ENCODE results near the gene MDM2. TPM values are rescaled to one million over a fixed set of nuclear protein-coding genes. Genes with fewer than 3 reads are reported as not detected.

Gene MDM2
- total RNA-seq, 2 donors from 2014 or later, result 339 to 432 TPM

DNA sequence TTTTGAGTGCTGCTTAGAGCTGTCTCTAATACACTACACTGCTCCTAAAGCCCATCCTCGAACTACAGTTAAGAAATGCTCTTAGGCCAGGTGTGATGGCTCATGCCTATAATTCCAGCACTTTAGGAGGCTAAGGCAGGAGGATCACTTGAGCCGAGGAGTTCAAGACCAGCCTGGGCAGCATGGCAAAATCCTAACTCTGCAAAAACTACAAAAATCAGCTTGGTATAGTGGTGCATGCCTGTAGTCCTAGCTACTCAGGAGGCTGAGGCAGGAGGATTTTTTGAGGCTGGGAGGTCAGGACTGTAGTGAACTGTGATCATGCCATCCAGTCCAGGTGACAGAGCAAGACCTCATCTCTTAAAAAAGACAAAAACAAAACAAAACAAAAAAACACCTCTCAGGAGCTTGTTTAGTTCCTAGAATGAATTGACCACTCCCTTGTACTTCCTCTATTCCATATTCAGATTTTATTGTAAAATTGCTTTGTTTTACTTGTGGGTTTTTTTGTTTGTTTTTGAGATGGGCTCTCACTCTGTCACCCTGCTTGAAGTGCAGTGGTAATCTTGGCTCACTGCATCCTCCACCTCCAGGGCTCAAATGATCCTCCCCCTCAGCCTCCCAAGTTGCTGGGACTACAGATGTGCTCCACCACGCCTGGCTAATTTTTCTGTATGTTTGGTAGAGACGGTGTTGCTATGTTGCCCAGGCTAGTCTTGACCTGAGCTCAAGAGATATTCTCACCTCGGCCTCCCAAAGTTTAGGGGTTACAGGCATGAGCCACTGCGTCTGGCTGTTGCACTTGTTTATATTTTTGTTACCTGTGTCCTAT lies 13.6 kb downstream of the MDM2 start:
- Mint-ChIP-seq H3K4me3 (no peak overlapping the region), H3K4me1 (peaks cover 16% of the 10 kb centered on the region), H3K36me3 (ENCODE audit: low read depth) (peaks cover 90% of the 10 kb centered on the region), H3K9me3 (no peaks in the 10 kb centered on the region), H3K27ac (peak overlapping the region; percentile 36), H3K27me3 (no peaks in the 10 kb centered on the region)
- peak; percentile 6 for ATAC-seq (replicated peaks)

DNA sequence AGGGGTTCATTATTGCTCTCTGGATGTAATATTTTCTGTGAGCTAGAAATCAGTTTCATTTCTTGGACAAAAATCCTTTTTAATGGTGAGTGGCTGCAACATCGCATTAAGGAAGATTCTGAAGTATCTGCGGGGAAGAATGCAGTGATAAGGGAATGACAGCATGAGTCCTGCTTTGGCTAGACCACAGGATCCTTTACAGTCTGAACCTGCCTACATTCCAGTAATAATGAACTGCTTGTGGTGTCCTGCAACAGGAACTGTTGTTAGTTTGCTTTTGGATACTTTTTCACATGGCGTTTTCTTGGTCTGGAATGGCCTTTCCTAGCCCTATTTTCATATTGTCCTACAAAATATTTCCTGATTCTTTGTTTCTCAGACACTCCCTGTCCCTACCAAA lies 15.7 kb downstream of the MDM2 start:
- Mint-ChIP-seq H3K27ac (peak overlapping the region; percentile 20), H3K4me3 (no peak overlapping the region), H3K9me3 (no peaks in the 10 kb centered on the region), H3K27me3 (no peaks in the 10 kb centered on the region), H3K36me3 (ENCODE audit: low read depth) (peaks cover 99% of the 10 kb centered on the region), H3K4me1 (peaks cover 17% of the 10 kb centered on the region)
- ATAC-seq (replicated peaks), result no peak

DNA sequence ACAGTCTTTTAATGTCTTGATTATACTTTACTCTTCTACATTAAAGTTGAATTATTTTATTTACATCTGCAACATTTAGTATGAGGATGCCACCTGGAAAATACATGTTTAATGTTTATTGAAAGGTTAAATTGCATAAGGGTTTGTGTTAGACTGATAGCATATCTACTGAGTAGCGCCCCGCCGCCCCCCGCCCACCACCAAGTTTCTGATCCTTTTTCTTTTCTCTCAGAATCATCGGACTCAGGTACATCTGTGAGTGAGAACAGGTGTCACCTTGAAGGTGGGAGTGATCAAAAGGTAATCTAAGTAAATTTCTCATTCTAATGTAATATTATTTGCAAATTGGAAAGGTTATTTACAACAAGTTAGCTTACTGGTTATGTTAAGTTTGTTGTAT lies 16.2 kb downstream of the MDM2 start:
- Mint-ChIP-seq H3K27me3 (no peaks in the 10 kb centered on the region), H3K9me3 (no peaks in the 10 kb centered on the region), H3K4me1 (peaks cover 17% of the 10 kb centered on the region), H3K27ac (peak overlapping the region; percentile 20), H3K36me3 (ENCODE audit: low read depth) (peaks cover 99% of the 10 kb centered on the region), H3K4me3 (no peak overlapping the region)
- no peak for ATAC-seq (replicated peaks)

DNA sequence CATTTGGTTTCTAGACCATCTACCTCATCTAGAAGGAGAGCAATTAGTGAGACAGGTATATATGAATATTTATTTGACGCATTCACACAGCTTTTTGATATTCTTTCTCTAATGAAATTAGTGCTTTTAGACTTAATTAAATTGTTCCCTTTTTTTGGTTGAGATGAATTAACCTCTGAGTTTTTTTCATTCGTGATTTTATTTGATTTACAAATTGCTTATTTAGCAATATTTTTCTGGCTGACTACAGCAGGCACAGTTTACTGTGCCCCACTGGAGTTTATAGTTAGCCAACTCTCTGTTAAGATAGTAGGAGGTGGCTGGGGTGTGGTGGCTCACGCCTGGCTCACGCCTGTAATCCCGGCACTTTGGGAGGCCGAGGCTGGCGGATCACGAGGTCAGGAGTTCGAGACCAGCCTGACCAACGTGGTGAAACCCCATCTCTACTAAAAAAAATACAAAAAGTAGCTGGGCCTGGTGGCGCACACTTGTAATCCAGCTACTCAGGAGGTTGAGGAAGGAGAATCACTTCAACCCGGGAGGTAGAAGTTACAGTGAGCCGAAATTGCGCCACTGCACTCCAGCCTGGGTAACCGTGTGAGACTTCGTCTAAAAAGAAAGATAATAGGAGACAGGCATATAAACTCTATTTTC lies 16.7 kb downstream of the MDM2 start:
- Mint-ChIP-seq H3K4me1 (peaks cover 17% of the 10 kb centered on the region), H3K4me3 (no peak overlapping the region), H3K36me3 (ENCODE audit: low read depth) (peaks cover 99% of the 10 kb centered on the region), H3K27me3 (no peaks in the 10 kb centered on the region), H3K9me3 (no peaks in the 10 kb centered on the region), H3K27ac (peak overlapping the region; percentile 20)
- no peak for ATAC-seq (replicated peaks)

- Mint-ChIP-seq H3K4me3 (peak overlapping the region; percentile 5), H3K36me3 (ENCODE audit: low read depth) (peaks cover 99% of the 10 kb centered on the region), H3K27ac (peak overlapping the region; percentile 22), H3K27me3 (no peaks in the 10 kb centered on the region), H3K4me1 (peaks cover 24% of the 10 kb centered on the region), H3K9me3 (no peaks in the 10 kb centered on the region)
- no peak for ATAC-seq (replicated peaks)
These were observed 17.7 kb downstream of the MDM2 start for GRCh38 chr12:68825569-68826217.

DNA sequence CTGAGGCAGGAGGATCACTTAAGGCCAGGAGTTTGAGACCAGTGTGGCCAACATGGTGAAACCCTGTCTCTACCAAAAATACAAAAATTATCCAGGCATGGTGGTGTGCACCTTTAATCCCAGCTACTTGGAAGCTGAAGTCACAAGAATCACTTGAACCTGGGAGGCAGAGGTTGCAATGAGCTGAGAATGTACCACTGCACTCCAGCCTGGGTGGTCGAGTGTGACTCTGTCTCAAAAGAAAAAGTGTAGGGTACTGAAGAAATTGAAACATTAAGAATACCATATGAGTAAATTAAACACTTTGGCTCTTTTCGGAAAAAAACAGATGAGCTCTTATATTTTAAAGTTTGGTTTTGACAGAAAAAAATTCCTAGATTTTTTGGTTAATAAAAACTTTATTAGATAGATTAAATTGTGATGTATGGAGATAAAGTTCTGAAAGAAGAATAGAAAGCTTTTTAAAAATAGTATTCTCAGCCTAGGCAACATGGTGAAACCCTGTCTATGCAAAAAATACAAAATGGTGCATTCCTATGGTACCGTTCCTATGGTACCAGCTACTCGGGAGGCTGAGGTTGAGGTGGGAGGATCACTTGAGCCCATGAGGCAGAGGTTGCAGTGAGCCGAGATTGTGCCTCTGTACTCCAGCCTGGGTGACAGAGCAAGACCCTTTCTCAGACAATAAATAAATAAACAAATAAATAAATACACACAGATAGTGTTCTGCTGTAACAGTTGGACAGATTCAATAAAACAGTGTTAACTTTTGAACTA lies 20.1 kb downstream of the MDM2 start:
- Mint-ChIP-seq H3K27me3 (no peaks in the 10 kb centered on the region), H3K36me3 (ENCODE audit: low read depth) (peaks cover 99% of the 10 kb centered on the region), H3K4me1 (peaks cover 24% of the 10 kb centered on the region), H3K9me3 (no peaks in the 10 kb centered on the region), H3K27ac (peak overlapping the region; percentile 87), H3K4me3 (no peak overlapping the region)
- no peak for ATAC-seq (replicated peaks)

- H3K36me3 Mint-ChIP-seq (ENCODE audit: low read depth), result peaks cover 97% of the 10 kb centered on the region
- no peak overlapping the region for H3K27ac Mint-ChIP-seq
- no peaks in the 10 kb centered on the region for H3K9me3 Mint-ChIP-seq
- no peak for ATAC-seq (replicated peaks)
- peaks cover 21% of the 10 kb centered on the region for H3K4me1 Mint-ChIP-seq
- H3K4me3 Mint-ChIP-seq, result no peak overlapping the region
- H3K27me3 Mint-ChIP-seq, result no peaks in the 10 kb centered on the region
These were observed 20.7 kb downstream of the MDM2 start for GRCh38 chr12:68828672-68829068.

- Mint-ChIP-seq H3K4me3 (no peak overlapping the region), H3K36me3 (ENCODE audit: low read depth) (peaks cover 97% of the 10 kb centered on the region)
These were observed 23.3 kb downstream of the MDM2 start for GRCh38 chr12:68831272-68831671.

GRCh38 chr12:68831751-68832503 lies 23.9 kb downstream of the MDM2 start:
- Mint-ChIP-seq H3K27ac (no peak overlapping the region), H3K27me3 (no peaks in the 10 kb centered on the region), H3K4me1 (peaks cover 20% of the 10 kb centered on the region), H3K9me3 (no peaks in the 10 kb centered on the region), H3K36me3 (ENCODE audit: low read depth) (peaks cover 97% of the 10 kb centered on the region), H3K4me3 (no peak overlapping the region)
- ATAC-seq (replicated peaks), result no peak

More at GRCh38 chr12:68831272-68831671, 23.3 kb downstream of the MDM2 start:
- no peaks in the 10 kb centered on the region for H3K27me3 Mint-ChIP-seq
- no peak overlapping the region for H3K27ac Mint-ChIP-seq
- no peak for ATAC-seq (replicated peaks)
- H3K9me3 Mint-ChIP-seq, result no peaks in the 10 kb centered on the region
- peaks cover 20% of the 10 kb centered on the region for H3K4me1 Mint-ChIP-seq

DNA sequence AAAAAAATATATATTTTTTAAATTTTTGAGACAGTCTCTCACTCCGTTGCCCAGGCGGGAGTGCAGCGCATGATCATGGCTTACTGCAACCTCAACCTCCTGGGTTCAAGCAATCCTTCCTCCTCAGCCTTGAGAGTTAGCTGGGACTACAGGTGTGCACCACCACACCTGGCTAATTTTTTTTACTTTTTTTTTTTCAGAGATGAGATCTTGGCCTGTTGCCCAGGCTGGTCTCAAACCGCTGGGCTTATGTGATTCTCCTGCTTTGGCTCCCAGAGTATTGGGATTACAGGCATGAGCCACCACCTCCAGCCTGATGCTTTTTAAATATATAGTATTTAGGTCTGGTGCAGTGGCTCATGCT lies 24.5 kb downstream of the MDM2 start:
- Mint-ChIP-seq H3K36me3 (ENCODE audit: low read depth) (peaks cover 97% of the 10 kb centered on the region), H3K27me3 (no peaks in the 10 kb centered on the region), H3K27ac (no peak overlapping the region), H3K4me1 (peaks cover 16% of the 10 kb centered on the region), H3K4me3 (no peak overlapping the region), H3K9me3 (no peaks in the 10 kb centered on the region)
- ATAC-seq (replicated peaks), result no peak

DNA sequence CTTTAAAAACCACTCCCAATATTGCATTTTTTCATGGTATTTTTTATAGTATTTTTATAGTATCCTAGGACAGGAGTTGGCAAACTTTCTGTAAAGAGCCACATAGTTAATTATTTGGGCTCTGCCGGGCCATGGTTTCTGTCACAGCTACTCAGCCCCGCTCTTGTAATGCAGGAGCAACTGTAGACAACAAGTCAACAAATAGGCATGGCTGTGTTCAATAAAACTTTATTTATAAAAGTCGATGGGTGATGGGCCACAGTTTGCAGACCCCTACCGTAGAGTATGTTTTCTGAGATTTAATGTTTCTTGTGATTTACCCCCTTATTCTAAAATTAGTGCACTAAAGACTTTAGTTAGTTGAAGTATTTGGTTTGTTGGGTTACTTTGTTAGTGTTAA lies 25.5 kb downstream of the MDM2 start:
- no peak overlapping the region for H3K27ac Mint-ChIP-seq
- no peak overlapping the region for H3K4me3 Mint-ChIP-seq
- peaks cover 97% of the 10 kb centered on the region for H3K36me3 Mint-ChIP-seq (ENCODE audit: low read depth)
- H3K9me3 Mint-ChIP-seq, result no peaks in the 10 kb centered on the region
- peaks cover 21% of the 10 kb centered on the region for H3K4me1 Mint-ChIP-seq
- H3K27me3 Mint-ChIP-seq, result no peaks in the 10 kb centered on the region
- ATAC-seq (replicated peaks), result no peak

GRCh38 chr12:68835333-68835908 lies 27.4 kb downstream of the MDM2 start:
- Mint-ChIP-seq H3K9me3 (no peaks in the 10 kb centered on the region), H3K36me3 (ENCODE audit: low read depth) (peaks cover 97% of the 10 kb centered on the region), H3K27ac (peak overlapping the region; percentile 63), H3K4me3 (no peak overlapping the region), H3K27me3 (no peaks in the 10 kb centered on the region), H3K4me1 (peaks cover 16% of the 10 kb centered on the region)
- no peak for ATAC-seq (replicated peaks)

GRCh38 chr12:68837215-68837614 lies 29.2 kb downstream of the MDM2 start:
- no peaks in the 10 kb centered on the region for H3K9me3 Mint-ChIP-seq
- peaks cover 15% of the 10 kb centered on the region for H3K4me1 Mint-ChIP-seq
- ATAC-seq (replicated peaks), result no peak
- H3K36me3 Mint-ChIP-seq (ENCODE audit: low read depth), result peaks cover 97% of the 10 kb centered on the region
- H3K4me3 Mint-ChIP-seq, result no peak overlapping the region
- H3K27me3 Mint-ChIP-seq, result no peaks in the 10 kb centered on the region
- no peak overlapping the region for H3K27ac Mint-ChIP-seq

Measured in activated T-helper 17 cell treated with anti-CD3 and anti-CD28 coated beads, Interleukin-2, amount 50 U/mL, for 72 hours (primary cell).